ENCODE data around the gene SLC37A3. TPM values are rescaled to one million over a fixed set of nuclear protein-coding genes. Genes with fewer than 3 reads are reported as not detected.

Gene SLC37A3
- total RNA-seq, 4 donors from 2014 or later = 35.2 to 87.2 (median 52.7) TPM

- no peak overlapping the region for H3K27ac ChIP-seq
- no peak for ATAC-seq
- peaks cover 0 to 69% of the 10 kb centered on the region in 2 donors for H3K36me3 ChIP-seq
- WGBS, 2 donors (ENCODE audit: low coverage in 1 of 2) = 74 to 75% methylated on average over 8 to 10 of the region's 10 CpGs
- H3K9me3 ChIP-seq = no peaks in the 10 kb centered on the region
- TF ChIP-seq POLR2AphosphoS5 (IDR thresholded peaks at IDR 0.05) (no peak), EP300 (IDR thresholded peaks at IDR 0.05) (no peak), POLR2A (IDR thresholded peaks at IDR 0.05) (no peak), CTCF (IDR thresholded peaks at IDR 0.05) (no peak)
- no peak overlapping the region for H3K4me3 ChIP-seq
- no peaks in the 10 kb centered on the region for H3K4me1 ChIP-seq
- no peaks in the 10 kb centered on the region for H3K27me3 ChIP-seq
Observed at GRCh38 chr7:140358412-140359051, 39.8 kb downstream of the SLC37A3 start.

GRCh38 chr7:140358024-140358411, 40.3 kb downstream of the SLC37A3 start:
- peaks cover 0 to 74% of the 10 kb centered on the region in 2 donors for H3K36me3 ChIP-seq
- TF ChIP-seq EP300 (IDR thresholded peaks at IDR 0.05) (no peak), POLR2AphosphoS5 (IDR thresholded peaks at IDR 0.05) (no peak), CTCF (IDR thresholded peaks at IDR 0.05) (no peak), POLR2A (IDR thresholded peaks at IDR 0.05) (no peak)

GRCh38 chr7:140350056-140350455, 48.3 kb downstream of the SLC37A3 start:
- Histone ChIP-seq H3K4me3 (no peak overlapping the region), H3K9me3 (no peaks in the 10 kb centered on the region), H3K27me3 (no peaks in the 10 kb centered on the region), H3K27ac (no peak overlapping the region), H3K36me3 (peaks cover 0 to 96% of the 10 kb centered on the region in 2 donors), H3K4me1 (peaks cover 0 to 9% (median 0%) of the 10 kb centered on the region in 3 donors)
- no peak for ATAC-seq
- TF ChIP-seq CTCF (IDR thresholded peaks at IDR 0.05) = no peak
- TF ChIP-seq POLR2AphosphoS5 (IDR thresholded peaks at IDR 0.05) = no peak
- TF ChIP-seq EP300 (IDR thresholded peaks at IDR 0.05) = no peak
- TF ChIP-seq POLR2A (IDR thresholded peaks at IDR 0.05) = no peak
- WGBS, 2 donors (ENCODE audit: low coverage in 1 of 2) = 87 to 92% methylated on average over 5 of the region's 5 CpGs

More at GRCh38 chr7:140358024-140358411, 40.3 kb downstream of the SLC37A3 start:
- H3K4me3 ChIP-seq = no peak overlapping the region
- no peak overlapping the region for H3K27ac ChIP-seq
- H3K4me1 ChIP-seq = no peaks in the 10 kb centered on the region
- H3K27me3 ChIP-seq = no peaks in the 10 kb centered on the region
- ATAC-seq = no peak
- 91 to 94% methylated on average over 2 to 3 of the region's 3 CpGs for WGBS, 2 donors (ENCODE audit: low coverage in 1 of 2)
- H3K9me3 ChIP-seq = no peaks in the 10 kb centered on the region

- Histone ChIP-seq H3K4me3 (no peak overlapping the region), H3K4me1 (peaks cover 0 to 9% (median 0%) of the 10 kb centered on the region in 3 donors), H3K27ac (peak overlapping the region in 2 of 4 donors; percentile 48 to 53), H3K9me3 (no peaks in the 10 kb centered on the region), H3K36me3 (peaks cover 0 to 96% of the 10 kb centered on the region in 2 donors), H3K27me3 (no peaks in the 10 kb centered on the region)
- no peak for TF ChIP-seq POLR2AphosphoS5 (IDR thresholded peaks at IDR 0.05)
- TF ChIP-seq CTCF (IDR thresholded peaks at IDR 0.05) = no peak
- TF ChIP-seq POLR2A (IDR thresholded peaks at IDR 0.05) = no peak
- no peak for ATAC-seq
- WGBS, 2 donors (ENCODE audit: low coverage in 1 of 2) = 38 to 43% methylated on average over 4 to 5 of the region's 8 CpGs
Observed at GRCh38 chr7:140349144-140349771, 49.1 kb downstream of the SLC37A3 start.

Data from gastroesophageal sphincter (tissue), 4 donors.